ENCODE data around the gene CELF3.
"Not testable (repeated sequence)": the region's sequence is repeated elsewhere in the genome, so short reads cannot be mapped to it uniquely, and the experiment has no call there.

CELF3 gene

DNA sequence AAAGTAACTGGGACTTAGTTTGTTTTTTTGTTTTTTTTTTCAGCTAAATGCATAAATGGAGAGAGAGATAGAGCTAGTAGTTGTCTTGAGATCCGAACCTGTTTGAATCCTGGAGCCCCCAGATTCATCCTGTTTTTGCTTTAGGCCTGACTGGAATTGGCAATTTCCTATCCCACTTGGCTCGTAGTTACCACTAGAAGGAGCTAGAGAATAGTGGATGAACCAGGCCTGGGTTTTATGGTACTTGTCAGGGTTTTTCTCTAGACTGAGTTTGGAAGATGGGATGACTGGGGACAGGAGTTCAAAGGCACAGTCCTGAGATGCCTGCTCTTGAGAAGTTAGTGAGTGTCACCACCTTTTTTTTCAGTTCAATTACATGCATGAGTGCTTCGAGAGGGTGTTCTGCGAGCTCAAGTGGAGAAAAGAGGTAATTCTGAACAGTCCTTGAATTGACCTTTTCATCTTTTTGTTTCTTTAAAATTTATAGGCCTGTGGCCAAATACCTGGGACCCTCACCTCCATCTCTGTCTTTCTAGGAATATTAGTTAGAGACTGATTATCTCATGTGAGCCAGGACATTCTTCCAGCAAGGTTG is 23.4 kb downstream of the CELF3 start:
- peak; percentile 56 for DNase-seq

DNA sequence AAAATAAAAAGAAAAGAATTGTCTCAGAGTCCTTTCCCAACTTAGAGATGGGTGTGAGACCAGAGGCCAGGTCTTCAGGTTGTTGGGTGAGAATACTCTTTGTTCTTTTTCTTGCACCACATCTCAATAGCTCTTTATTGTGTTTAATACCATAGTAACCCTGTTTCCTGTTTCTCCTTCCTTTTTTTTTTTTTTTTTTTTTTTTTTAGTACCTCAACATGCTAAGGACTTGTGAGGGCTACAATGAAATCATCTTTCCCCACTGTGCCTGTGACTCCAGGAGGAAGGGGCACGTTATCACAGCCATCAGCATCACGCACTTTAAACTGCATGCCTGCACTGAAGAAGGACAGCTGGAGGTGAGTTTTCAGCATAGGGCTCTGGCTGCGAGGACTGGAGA is 24.4 kb downstream of the CELF3 start:
- DNase-seq, result no peak

DNA sequence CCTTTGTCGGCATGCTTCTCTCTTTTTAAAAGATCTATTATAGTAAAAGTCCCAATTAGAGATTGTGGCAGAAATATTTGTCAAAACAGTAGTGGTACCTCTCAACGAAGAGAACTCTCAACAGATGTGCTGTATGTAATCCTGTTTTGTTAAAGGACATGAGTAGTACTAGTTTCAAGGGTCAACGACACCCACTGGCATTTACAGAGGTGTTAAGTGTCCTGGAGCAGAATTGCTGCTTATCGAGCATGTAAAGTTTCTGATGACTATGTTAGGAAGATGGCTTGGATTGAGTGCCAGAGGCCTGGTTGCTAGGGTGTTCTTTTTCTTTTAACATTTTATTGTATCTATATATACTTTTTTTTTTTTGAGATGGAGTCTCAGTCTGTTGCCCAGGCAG is 27.1 kb downstream of the CELF3 start:
- no peak for DNase-seq

DNA sequence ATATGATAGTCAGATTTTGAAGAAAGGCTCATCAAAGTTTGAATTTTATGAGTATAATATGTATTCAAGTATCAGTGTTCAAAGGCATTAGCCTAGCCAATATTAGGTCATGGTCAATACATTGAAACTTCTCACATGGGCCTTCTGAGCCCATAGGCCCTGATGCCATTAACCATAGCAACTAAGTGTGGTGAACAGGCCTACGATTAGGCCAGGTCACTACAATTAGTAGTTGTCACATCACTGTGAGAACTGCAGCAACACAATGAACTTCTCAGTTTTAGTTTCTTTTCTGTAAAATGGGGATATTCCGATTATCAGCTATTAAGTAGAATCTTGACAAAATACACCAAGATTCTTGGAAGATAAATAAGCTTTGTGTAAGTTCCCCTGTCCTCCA is 30.0 kb downstream of the CELF3 start:
- no peak for DNase-seq

DNA sequence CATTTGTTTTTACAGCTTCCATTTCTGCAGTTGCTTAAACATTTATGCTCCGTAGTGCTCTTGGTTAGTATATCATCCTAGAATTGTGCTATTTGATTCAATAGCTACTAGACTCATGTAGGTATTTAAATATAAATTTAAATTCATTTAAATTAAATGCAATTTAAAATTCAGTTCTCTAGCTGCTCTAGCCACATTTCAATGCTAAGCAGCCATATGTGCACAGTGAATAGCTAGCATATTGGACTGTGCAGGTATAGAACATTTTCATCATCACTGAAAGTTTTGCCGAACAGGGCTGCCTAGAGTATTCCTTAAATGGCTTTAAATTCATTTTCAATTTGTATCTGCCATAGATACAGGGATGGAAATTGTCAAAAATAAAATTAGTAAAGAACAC is 32.5 kb downstream of the CELF3 start:
- DNase-seq, result no peak

DNA sequence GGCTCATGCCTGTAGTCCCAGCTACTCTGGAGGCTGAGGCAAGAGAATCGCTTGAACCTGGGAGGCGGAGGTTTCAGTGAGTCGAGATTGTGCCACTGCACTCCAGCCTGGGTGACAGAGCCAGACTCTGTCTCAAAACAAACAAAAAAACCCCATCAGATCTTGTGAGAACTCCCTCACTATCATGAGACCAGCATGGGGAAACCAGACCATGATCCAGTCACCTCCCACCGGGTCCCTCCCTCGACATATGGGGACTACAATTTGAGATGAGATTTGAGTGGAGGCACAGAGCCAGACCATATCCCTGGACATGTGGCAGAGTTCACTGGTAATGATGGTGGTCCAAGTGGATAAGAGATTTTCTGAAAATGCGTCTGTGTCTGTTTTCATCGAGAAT is 33.7 kb downstream of the CELF3 start:
- DNase-seq, result not testable (repeated sequence)

DNA sequence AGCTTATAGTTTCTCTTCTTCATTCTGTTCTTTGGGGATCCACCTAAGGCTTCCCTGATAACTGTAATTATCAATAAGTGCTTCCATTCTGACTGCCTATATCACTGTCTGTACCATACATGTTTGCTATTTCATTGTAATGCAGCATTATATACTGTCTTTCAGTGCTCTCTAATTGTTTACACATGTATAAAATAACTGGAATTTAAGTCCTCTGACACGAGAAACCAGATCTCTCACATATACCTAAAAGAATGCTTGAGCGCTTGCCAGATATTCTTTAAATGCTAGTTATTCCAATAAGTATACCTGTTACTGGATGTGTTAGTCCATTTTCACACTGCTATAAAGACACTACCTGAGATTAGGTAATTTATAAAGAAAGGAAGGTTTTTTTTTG is 34.7 kb downstream of the CELF3 start:
- DNase-seq, result no peak

DNA sequence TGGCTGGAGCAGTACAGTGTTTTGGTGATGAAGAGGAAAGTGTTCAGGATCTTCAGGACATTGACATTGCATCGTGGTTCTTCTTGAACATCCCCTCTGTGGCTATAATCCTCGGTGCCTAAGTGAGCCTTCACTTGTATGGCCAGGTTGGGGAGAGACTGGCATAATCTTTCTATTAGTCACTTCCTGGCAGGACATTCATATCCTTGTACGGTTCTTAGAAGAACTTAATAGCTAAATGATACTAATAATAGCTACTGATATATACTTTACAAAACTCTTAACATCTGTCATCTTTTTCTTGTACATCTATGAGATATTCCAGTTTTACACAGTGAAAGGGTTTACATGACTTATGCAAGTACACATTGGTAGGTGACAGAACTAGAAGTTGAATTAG is 35.8 kb downstream of the CELF3 start:
- no peak for DNase-seq

DNA sequence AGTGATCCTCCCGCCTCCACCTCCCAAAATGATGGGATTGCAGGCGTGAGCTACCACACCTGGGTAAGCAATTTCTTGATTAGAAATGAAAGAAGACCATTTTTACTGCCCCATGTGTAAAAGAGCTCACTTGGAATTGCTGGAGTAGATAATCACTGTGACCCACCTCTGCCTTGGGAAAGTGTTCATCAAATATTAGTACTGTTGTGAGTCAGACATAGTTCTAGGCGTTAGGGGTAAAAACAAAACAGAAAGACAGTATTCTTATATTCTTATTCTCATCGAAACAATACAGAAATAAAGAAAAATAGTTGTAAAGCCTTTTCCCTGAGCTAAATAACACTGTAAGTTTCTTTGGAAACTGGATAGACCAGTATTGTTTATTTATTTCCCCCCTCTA is 36.2 kb downstream of the CELF3 start:
- no peak for DNase-seq

DNA sequence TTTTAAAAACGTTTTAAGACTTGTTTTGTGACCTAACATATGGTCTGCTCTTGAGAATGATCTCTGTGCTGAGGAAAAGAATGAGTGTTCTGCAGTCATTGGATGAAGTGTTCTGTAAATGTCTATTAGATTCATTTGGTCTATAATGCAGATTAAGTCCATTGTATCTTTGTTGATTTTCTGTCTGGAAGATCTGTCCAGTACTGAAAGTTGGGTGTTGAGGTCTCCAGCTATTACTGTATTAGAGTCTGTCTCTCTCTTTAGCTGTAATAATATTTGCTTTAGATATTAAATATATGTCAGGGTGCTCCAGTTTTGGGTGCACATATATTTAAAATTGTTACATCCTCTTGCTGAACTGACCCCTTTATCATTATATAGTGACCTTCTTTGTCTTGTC is 43.2 kb downstream of the CELF3 start:
- DNase-seq, result no peak

DNA sequence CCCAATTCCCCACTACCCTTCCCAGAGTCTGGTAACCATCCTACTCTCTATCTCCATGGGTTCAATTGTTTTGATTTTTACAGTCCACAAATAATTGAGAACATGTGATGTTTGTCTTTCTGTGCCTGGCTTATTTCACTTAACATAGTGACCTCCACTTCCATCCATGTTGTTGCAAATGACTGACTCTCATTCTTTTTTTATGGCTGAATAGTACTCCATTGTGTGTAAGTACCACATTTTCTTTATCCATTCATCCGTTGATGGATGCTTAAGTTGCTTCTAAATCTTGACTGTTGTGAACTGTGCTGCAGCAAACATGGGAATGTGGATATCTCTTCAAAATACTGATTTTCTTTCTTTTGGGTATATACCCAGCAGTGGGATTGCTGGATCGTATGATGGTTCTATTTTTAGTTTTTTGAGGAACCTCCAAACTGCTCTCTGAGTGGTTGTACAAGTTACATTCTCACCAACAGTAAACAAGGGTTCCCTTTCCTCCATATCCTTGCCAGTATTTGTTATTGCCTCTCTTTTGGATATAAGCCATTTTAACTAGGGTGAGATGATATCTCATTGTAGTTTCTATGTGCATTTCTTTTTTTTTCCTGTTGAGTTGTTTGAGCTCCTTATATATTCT is 46.4 kb downstream of the CELF3 start:
- DNase-seq, result not testable (repeated sequence)

DNA sequence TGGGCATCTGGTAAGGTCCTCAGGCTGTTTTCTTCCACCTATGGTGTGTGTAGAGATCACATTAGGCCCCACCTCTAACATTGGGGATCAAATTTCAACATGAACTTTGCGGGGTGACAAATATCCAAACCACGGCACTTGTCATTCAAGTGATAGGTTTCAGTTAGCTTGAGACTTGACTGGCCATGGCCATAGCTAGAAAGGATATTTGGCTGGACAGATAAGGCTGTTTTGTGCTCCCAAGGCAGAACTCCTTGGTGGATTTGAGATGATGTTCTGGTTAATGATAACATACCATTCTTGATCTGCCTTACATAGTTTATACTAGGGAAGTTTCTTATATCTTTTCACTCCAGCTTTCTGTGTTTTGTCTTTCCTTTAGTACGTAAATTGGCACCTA is 48.5 kb downstream of the CELF3 start:
- no peak for DNase-seq

DNA sequence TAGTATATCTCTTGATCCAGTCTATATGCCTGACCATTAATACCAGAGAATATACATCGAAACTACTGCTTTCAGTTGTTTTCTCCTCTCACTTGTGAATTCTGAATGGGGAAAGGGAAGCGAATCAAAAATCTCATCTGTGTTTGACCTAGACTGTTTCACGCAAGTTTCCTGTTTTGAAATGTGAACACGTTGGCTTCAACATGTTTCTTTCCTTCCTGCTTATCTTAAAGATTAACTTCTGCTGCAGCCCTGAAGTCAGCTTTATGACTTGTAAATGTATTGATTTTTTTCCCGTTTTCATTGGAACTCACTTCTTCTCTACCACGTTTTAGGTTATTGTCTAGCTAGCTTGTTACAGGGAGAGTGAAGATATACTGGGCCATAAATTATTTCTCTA is 54.9 kb downstream of the CELF3 start:
- DNase-seq, result no peak

DNA sequence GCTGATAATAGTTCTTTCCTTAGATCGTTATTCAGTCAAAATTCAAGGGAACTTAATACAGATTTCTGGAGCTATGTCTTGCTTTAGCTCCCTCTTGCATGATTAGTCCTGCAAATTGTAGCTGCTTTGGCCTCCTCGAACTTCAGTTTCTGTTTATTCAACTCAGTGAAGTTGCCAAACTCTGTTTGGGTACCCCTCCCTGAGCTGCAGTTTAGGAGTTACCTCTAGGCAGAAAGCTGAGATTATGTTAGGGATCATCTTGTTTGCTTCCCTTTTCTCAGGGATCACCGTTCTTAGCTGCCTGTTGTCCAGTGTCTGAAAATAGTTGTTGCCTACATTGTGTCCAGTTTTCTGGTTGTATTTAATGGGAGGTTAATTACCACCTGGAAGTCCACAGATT is 61.2 kb downstream of the CELF3 start:
- no peak for DNase-seq

DNA sequence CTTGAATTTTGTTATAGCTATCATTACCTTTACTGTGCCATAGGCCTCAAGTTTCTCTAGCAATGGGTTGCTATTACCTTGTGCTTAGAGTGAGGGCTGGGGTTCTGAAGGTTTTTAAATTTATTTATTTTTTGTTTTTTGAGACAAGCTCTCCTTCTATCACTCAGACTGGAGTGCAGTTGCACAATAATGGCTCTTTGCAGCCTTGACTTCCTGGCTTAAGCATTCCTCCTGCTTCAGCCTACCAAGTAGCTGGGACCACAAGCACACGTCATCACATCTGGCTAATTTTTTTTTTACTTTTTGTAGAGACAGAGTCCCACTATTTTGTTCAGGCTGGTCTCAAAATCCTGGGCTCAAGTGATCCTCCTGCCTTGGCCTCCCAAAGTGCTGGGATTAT is 63.2 kb downstream of the CELF3 start:
- no peak for DNase-seq
